ENCODE measurements around the gene TJP1.

Gene TJP1

DNA sequence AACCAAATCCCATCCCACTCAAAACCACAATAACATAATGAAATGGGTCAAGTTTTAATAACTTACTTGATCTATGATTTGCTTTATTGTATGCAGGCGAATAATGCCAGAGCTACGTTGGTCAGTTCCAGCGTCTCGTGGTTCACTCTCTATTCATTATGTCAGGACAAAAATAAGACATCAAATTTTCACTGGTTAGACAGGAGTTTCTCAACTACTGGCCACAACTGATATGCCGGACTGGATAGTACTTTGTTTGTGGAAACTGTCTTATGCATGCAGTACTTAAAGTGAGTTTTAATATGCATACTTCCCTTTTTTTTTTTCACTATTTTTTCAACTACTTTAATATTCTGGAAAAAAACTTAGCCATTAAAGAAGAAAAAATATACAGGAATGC is 94.4 kb downstream of the TJP1 start:
- in situ Hi-C loops (cut with HindIII; ENCODE audit: low sequenced_read_pairs) = no loop called here
- TF ChIP-seq, protein P1, sequence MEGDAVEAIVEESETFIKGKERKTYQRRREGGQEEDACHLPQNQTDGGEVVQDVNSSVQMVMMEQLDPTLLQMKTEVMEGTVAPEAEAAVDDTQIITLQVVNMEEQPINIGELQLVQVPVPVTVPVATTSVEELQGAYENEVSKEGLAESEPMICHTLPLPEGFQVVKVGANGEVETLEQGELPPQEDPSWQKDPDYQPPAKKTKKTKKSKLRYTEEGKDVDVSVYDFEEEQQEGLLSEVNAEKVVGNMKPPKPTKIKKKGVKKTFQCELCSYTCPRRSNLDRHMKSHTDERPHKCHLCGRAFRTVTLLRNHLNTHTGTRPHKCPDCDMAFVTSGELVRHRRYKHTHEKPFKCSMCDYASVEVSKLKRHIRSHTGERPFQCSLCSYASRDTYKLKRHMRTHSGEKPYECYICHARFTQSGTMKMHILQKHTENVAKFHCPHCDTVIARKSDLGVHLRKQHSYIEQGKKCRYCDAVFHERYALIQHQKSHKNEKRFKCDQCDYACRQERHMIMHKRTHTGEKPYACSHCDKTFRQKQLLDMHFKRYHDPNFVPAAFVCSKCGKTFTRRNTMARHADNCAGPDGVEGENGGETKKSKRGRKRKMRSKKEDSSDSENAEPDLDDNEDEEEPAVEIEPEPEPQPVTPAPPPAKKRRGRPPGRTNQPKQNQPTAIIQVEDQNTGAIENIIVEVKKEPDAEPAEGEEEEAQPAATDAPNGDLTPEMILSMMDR (IDR thresholded peaks at IDR 0.05; ENCODE audit: low read depth, low read length, missing control alignments) = no peak
- no peak for DNase-seq (ENCODE audit: low read depth)
- H3K4me3 ChIP-seq (ENCODE audit: low read depth, low read length) = no peak overlapping the region

DNA sequence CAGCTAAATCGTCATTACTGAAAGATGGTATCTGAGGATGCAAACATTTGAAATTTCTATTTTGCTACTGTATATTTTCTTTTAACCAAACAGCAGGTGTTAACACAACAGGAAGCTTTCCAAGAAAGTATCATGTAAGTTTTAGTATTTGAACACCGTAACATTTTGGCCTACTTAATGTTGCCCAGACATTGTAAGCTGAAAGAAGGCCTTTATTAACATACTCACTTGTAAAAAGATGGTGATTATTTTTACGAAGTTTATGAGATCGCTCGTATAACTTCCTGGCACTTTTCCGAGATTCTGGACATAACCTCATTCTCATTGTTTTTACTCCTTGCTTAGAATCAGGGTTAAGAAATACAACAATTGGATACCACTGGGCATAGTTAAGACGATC is 95.7 kb downstream of the TJP1 start:
- no peak overlapping the region for H3K4me3 ChIP-seq (ENCODE audit: low read depth, low read length)
- in situ Hi-C loops (cut with HindIII; ENCODE audit: low sequenced_read_pairs) = no loop called here
- no peak for DNase-seq (ENCODE audit: low read depth)
- TF ChIP-seq, protein P1 (IDR thresholded peaks at IDR 0.05; ENCODE audit: low read depth, low read length, missing control alignments) = no peak

GRCh38 chr15:29724026-29724425 is 98.2 kb downstream of the TJP1 start:
- no peak overlapping the region for H3K4me3 ChIP-seq (ENCODE audit: low read depth, low read length)
- TF ChIP-seq, protein P1 (IDR thresholded peaks at IDR 0.05; ENCODE audit: low read depth, low read length, missing control alignments) = no peak
- no peak for DNase-seq (ENCODE audit: low read depth)
- in situ Hi-C loops (cut with HindIII; ENCODE audit: low sequenced_read_pairs) = no loop called here

- no peak overlapping the region for H3K4me3 ChIP-seq (ENCODE audit: low read depth, low read length)
- TF ChIP-seq, protein P1 (IDR thresholded peaks at IDR 0.05; ENCODE audit: low read depth, low read length, missing control alignments) = no peak
- in situ Hi-C loops (cut with HindIII; ENCODE audit: low sequenced_read_pairs) = no loop called here
These were observed 108.5 kb downstream of the TJP1 start for GRCh38 chr15:29713784-29714183.

GRCh38 chr15:29712149-29712885 is 110.0 kb downstream of the TJP1 start:
- DNase-seq (ENCODE audit: low read depth) = no peak
- no peak overlapping the region for H3K4me3 ChIP-seq (ENCODE audit: low read depth, low read length)
- TF ChIP-seq, protein P1 (IDR thresholded peaks at IDR 0.05; ENCODE audit: low read depth, low read length, missing control alignments) = no peak
- in situ Hi-C loops (cut with HindIII; ENCODE audit: low sequenced_read_pairs) = no loop called here

More at GRCh38 chr15:29713784-29714183, 108.5 kb downstream of the TJP1 start:
- no peak for DNase-seq (ENCODE audit: low read depth)

GRCh38 chr15:29711531-29711930 is 110.7 kb downstream of the TJP1 start:
- in situ Hi-C loops (cut with HindIII; ENCODE audit: low sequenced_read_pairs) = no loop called here
- TF ChIP-seq, protein P1 (IDR thresholded peaks at IDR 0.05; ENCODE audit: low read depth, low read length, missing control alignments) = no peak
- no peak overlapping the region for H3K4me3 ChIP-seq (ENCODE audit: low read depth, low read length)
- DNase-seq (ENCODE audit: low read depth) = no peak
